HG03342 (cell line): ENCODE data around the gene SENP1.
"Not testable (repeated sequence)": the region's sequence is repeated elsewhere in the genome, so short reads cannot be mapped to it uniquely, and the experiment has no call there.

Source experiments
- ATAC-seq: cut with Tn5 transposase; IDR thresholded peaks from one replicate; pipeline ENCODE4 v1.9.1; 2021; ENCODE audit warnings: mild to moderate bottlenecking, moderate library complexity; ENCODE audit not compliant: unreplicated experiment

The SENP1 gene

GRCh38 chr12:48115957-48116356 is 10.1 kb upstream of the SENP1 start:
- no peak for ATAC-seq

DNA sequence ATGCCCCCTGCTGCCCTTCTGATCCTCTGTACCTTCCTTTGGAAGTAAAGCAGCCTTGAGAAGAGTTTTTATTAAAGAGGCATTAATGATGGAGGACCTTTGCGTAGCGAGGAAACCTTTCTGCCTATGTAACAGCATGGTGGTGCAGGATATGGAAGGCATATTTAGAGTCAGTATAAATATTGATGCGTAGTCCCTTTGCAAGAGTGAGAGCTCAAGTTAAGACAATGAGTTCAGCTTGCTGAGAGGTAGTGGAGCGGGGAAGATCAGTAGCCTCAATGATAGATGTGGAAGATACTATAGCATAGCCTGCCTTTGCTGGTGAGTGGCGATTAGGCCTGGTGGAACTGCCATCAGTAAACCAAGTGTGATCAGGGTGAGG is 5.4 kb upstream of the SENP1 start:
- ATAC-seq: not testable (repeated sequence)

- no peak for ATAC-seq
Observed at GRCh38 chr12:48110691-48111311, 4.9 kb upstream of the SENP1 start.

- no peak for ATAC-seq
Observed at GRCh38 chr12:48109424-48109823, 3.5 kb upstream of the SENP1 start.

DNA sequence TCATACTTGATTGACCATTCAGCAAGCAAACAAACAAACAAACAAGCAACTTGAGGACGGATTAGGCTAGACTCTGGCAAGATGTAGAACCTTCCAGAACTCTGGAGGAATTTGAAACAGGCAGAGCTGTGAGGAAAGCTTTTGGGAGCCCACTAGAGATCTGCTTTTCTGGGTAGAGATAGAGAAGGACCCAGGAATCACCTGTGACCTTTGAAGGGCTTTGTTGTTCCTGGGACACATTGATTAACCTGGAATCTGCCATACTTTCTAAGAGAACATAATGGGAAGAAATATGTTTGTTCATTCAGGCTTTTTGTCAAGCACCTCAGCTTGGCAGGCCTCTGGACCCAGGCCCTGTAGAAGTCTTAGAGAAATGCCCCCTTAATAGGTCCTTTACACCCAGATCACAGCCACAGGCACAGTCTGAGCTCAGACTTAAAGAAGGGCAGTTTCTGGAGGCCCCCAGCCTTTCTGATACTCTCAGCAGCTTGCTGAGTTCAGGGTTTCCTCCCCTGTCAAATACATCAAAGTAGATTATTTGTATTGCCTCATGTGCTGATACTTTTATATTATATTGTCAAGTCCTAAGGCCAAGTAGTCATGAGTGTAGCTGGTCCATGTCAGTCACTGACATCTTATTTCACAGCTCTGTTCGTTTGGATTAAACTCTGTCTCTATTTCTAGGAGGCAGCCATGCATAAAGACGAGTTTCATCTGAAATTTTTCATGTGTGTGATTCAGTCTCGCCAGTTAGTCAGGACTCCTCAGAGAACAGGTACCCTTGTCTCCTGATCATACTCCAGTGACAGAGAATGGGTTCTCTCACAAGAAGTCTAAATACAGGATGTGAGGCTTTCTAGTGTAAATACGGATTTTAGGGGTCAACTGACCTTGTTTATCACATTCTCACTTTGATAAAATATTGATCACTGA is 1.1 kb upstream of the SENP1 start:
- ATAC-seq: no peak

DNA sequence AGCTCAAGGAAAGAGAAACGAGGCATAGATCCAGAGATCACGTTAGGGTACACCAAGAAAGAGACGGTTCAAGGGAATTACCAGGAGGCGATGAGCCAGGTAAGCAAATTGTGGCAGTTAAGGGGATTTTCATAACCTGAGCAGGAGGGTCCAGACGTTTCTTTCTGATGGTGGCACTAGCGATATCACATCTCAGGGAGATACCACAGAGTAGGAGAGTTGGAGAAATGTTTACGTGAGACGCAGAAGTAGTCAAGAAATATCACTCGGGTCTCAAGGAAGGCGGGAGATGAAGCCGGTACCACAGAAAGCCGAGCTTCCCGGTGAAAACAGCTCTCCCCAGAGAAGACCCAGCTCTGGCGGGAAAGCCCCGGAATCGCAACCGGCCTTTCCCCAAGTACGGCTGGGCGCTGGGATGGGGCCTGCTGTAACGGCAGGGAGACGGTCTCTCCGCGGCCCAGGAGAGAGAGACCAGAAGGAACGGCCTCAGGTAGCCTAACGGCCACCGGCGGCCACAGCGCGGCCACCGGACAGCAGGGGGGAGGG is 485 bp downstream of the SENP1 start:
- ATAC-seq: peak; percentile 27

DNA sequence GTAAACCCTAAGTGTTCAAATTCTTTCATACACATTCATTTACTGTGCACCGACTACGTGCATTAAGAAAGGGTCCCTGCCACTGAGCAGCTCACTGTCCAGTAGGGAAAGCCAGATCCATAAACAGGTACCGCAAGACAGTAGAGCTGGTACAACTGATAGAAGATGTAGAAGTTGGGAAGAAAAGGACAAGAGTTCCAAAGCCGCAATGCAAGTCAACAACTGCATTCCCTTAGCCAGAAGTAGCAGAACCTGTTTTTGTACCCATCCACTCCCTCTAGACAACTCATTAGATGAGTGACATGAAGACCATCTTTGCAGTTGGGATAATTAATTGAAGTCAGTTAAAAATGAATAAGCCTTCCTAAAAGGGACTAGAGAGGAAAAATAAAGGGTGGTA is 1.3 kb downstream of the SENP1 start:
- no peak for ATAC-seq

- ATAC-seq: no peak
Observed at GRCh38 chr12:48092611-48093010, 13.3 kb downstream of the SENP1 start.

DNA sequence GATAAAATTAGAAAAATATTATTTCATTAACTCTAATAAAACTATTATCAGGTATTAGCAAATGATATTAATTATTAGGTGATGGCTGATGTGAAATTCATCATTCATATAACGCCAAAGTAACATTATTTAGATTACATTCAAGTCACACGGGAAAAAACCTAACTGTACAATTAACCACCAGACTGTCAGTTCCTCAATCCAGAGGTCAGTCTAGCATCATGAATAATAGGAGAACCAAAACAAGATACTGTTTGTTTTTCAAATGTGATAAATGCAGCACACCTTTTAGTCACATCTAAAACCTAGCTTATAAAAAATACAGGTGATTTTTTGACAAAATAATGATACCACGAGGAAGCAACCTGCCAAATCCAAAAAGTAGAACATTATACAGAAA is 19.6 kb downstream of the SENP1 start:
- no peak for ATAC-seq

DNA sequence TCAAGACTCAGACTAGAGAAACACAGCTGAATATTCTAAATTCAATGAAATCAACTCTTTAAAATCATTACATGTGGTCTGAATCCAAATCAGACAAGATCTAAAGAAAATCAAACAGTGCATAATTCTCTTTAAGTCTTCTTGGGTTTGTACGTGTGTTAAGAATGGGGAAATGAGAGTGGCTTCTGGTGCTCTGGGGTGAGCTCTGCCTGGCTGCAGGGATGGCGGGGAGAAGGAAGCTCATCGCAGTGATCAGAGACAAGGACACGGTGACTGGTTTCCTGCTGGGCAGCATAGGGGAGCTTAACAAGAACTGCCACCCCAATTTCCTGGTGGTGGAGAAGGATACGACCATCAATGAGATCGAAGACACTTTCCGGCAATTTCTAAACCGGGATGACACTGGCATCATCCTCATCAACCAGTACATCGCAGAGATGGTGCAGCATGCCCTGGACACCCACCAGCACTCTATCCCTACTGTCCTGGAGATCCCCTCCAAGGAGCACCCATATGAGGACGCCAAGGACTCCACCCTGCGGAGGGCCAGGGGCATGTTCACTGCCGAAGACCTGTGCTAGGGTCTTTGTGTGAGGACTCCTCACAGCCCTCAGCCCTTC is 20.9 kb downstream of the SENP1 start:
- ATAC-seq: no peak

DNA sequence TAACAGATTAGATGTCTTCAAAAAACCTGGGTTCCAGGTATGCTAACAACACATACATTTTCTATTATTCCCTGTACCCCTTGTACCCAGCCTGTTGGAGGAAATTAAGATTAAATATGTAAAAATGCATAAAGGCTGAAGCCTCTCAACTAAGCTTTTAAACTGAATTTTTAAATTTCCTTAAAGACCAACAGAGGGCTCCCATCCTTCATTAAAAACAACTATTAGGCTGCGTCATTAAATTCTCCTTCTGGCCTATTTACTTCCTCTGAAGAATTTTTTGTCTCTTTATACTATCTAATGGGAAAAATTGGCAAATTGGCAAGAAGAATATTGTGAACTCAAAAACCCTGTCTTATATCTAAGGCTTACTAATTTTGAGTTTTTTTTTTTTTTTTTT is 21.8 kb downstream of the SENP1 start:
- ATAC-seq: no peak

DNA sequence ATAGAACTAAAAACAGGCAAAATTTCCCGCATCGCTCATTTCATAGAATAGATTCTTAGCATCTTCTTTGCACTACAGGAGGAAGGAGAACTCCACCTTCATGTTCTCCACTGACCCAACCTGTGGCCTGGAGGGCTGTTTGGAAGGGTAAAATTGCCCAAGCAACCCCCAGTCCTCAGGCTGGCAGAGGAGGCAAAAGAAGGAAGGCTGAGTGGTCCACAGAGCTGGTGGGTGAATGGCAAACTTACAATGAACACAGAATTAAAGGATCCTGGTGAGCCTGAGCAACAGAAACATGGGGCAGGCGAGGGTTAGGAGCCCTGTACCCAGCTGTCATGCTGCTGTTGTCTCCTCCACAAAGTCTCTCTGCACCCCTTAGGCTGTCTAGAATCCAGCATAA is 25.1 kb downstream of the SENP1 start:
- no peak for ATAC-seq

- ATAC-seq: no peak
Observed at GRCh38 chr12:48080285-48080684, 25.6 kb downstream of the SENP1 start.

- no peak for ATAC-seq
Observed at GRCh38 chr12:48078901-48079300, 27.0 kb downstream of the SENP1 start.

DNA sequence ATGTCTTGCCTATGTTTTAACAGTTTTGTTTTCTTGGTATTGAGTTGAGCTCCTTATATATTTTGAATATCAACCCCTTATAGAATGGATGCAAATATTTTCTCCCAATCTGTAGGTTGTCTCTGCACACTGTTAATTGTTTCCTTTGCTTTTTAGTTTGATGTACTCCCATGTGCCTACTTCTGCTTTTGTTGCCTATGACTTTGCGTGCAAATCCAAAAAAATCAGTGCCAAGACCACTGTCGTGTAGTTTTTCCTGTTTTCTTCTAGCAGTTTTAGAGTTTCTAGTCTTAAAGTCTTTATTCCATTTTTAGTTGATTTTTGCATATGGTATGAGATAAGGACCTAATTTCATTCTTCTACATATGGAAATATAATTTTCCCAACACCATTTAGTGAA is 28.8 kb downstream of the SENP1 start:
- no peak for ATAC-seq

DNA sequence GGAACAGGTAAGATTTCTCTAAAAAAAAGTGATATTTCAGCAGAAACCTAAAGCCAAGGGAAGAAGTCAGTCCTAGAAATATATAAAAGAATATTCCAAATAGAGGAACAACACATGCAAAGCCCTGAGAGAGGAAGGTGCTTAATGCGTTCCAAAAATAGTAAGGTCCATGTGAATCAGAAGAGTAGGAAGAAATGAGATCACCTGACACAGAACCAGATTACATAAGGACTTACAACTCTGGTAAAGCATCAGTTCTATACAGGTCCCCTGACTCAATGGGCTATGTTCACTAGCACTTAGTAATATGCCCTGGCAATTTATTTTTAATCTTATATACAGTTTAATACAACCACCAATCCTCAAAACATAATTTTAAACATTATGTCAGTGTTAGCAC is 30.0 kb downstream of the SENP1 start:
- ATAC-seq: no peak

- ATAC-seq: no peak
Observed at GRCh38 chr12:48074266-48074665, 31.6 kb downstream of the SENP1 start.

- ATAC-seq: no peak
Observed at GRCh38 chr12:48072266-48072665, 33.6 kb downstream of the SENP1 start.

DNA sequence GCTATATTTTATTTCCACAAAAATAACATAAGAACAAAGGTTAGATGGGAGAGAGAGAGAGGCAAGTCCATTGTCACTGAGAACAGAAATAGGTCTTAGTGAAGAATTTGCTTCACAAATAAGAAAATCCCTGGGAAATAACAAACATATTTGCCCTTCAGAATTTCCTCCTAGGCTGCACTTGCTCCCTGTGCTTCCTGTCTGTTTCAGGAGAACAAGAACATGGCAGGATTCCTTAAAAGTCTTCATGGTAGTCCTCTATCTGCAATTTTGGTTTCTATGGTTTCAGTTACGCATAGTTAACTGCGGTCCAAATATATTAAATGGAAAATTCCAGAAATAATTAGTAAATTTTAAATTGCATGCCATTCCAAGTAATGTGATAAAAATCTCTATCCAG is 34.1 kb downstream of the SENP1 start:
- no peak for ATAC-seq

- no peak for ATAC-seq
Observed at GRCh38 chr12:48070731-48071130, 35.1 kb downstream of the SENP1 start.

DNA sequence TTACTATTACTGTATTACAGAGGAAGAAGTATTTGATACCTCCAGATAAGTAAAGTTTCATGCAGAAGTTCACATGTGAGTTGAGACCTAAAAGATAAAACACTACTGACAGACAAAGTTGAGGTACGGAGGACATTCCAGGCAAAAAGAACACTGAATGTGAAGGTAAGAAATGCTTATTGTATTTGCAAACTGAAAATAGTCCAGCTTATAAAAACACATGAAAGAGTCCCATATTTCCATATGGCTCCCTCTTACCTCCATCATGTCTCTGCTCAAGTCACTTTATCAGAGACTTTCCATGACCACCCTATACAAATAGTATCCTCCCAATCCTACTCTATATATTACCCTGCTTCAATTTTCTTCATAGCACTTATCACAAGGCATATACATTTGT is 35.8 kb downstream of the SENP1 start:
- no peak for ATAC-seq

- no peak for ATAC-seq
Observed at GRCh38 chr12:48069241-48069640, 36.6 kb downstream of the SENP1 start.
